ENCODE data around the gene SUOX. TPM values are rescaled to one million over a fixed set of nuclear protein-coding genes. Genes with fewer than 3 reads are reported as not detected.

SUOX gene
- total and polyA plus RNA-seq, 2 of the 4 experiments (the other 2 are of a cell fraction): 17.8 to 19.4 TPM

- H2AFZ ChIP-seq (replicated peaks; ENCODE audit: low read length, poor library complexity): no peak overlapping the region
- no peak overlapping the region for H3K27ac ChIP-seq (ENCODE audit: insufficient read depth, low read length)
- H3K9me1 ChIP-seq (ENCODE audit: insufficient read depth, low read length): no peaks in the 10 kb centered on the region
- H3K4me2 ChIP-seq (ENCODE audit: low read depth, low read length): no peak overlapping the region
- intact Hi-C loops (cut with micrococcal nuclease): no loop called here
- H3K56ac ChIP-seq (ENCODE audit: extremely low read depth, insufficient read depth, low read length): no peak overlapping the region
- no peak overlapping the region for H2BK15ac ChIP-seq (ENCODE audit: low read depth, low read length)
- H3K4me3 ChIP-seq (ENCODE audit: insufficient read depth, low read depth, low read length): no peak overlapping the region
- H2BK120ac ChIP-seq (ENCODE audit: low read depth, low read length): no peak overlapping the region
- H3K27me3 ChIP-seq (ENCODE audit: control insufficient read depth, insufficient read depth, low read length): no peaks in the 10 kb centered on the region
- POLR2A ChIA-PET (ENCODE audit: unreplicated experiment): interaction anchor here (0.6 kb wide), 1 partner anchor 13 kb away, joined by 6 read pairs; no protein-coding TSS in a partner anchor
- no peaks in the 10 kb centered on the region for H3K9me3 ChIP-seq (ENCODE audit: control insufficient read depth, insufficient read depth, low read length)
- CTCF ChIA-PET: interaction anchor here (0.7 to 1.1 kb wide), 2 partner anchors 9 to 12 kb away, joined by 3 to 4 read pairs; no protein-coding TSS in a partner anchor
- no peak overlapping the region for H3K9ac ChIP-seq (ENCODE audit: low read depth, low read length)
- no peak overlapping the region for H2AK5ac ChIP-seq (ENCODE audit: low read depth, low read length)
- no peak overlapping the region for H3K23ac ChIP-seq (ENCODE audit: low read depth, low read length)
- TF ChIP-seq MAFK (IDR thresholded peaks at IDR 0.05; ENCODE audit: low read depth, low read length): peak; percentile 74
- no peak for TF ChIP-seq RFX5 (IDR thresholded peaks at IDR 0.05; ENCODE audit: low read depth, low read length)
- no peak for TF ChIP-seq FOS (IDR thresholded peaks at IDR 0.05; ENCODE audit: low read depth, low read length)
- TF ChIP-seq MXI1 (IDR thresholded peaks at IDR 0.05; ENCODE audit: borderline replicate concordance, low read depth, low read length): no peak
- no peak for TF ChIP-seq NFE2L2 (IDR thresholded peaks at IDR 0.05; ENCODE audit: low read depth, low read length)
- ATAC-seq (ENCODE audit: low read depth) (no peak), DNase-seq (no peak)
- H3K4ac ChIP-seq (ENCODE audit: low read depth, low read length): no peak overlapping the region
- peaks cover 22 to 51% of the 10 kb centered on the region in 2 experiments for H3K79me1 ChIP-seq (ENCODE audit: low read depth in 1 of 2, low read length in 2 of 2)
- H2BK20ac ChIP-seq (ENCODE audit: low read depth, low read length): no peak overlapping the region
- H2AK9ac ChIP-seq (replicated peaks; ENCODE audit: low read depth, low read length, poor library complexity): no peak overlapping the region
- H4K8ac ChIP-seq (ENCODE audit: low read depth in 2 of 2, low read length in 2 of 2): no peak overlapping the region
- no TSS peak for BruUV-seq (replicated peaks)
- dilution Hi-C loops (cut with HindIII; ENCODE audit: low sequenced_read_pairs, unreplicated experiment): no loop called here
- H2BK5ac ChIP-seq (ENCODE audit: low read depth, low read length, poor library complexity, severe bottlenecking): no peak overlapping the region
- H3K18ac ChIP-seq (ENCODE audit: low read depth, low read length): no peak overlapping the region
- no peak overlapping the region for H4K5ac ChIP-seq (ENCODE audit: low read depth, low read length)
- peaks cover 20% of the 10 kb centered on the region; the same call in 1 of the 2 replicates for H4K20me1 ChIP-seq (ENCODE audit: insufficient read depth, low read length)
- in situ Hi-C loops (cut with MboI; ENCODE audit: low sequenced_read_pairs): no loop called here
- H4K91ac ChIP-seq (ENCODE audit: insufficient read depth, low read depth, low read length): no peak overlapping the region
- H3K14ac ChIP-seq (replicated peaks; ENCODE audit: low read depth, low read length): no peak overlapping the region
- peaks cover 46% of the 10 kb centered on the region for H3K36me3 ChIP-seq (ENCODE audit: control insufficient read depth, insufficient read depth, low read length)
- peaks cover 2% of the 10 kb centered on the region; the same call in 1 of the 2 replicates for H3K4me1 ChIP-seq (ENCODE audit: control insufficient read depth, insufficient read depth, low read length)
- 80% methylated on average over 2 of the region's 4 CpGs; no CpG with 5 or more reads in 1 of the 2 experiments for WGBS, 2 experiments (ENCODE audit: extremely low coverage in 2 of 2, insufficient read length in 1 of 2)
These were observed 13.7 kb upstream of the SUOX start for GRCh38 chr12:55983232-55983842.

Data from IMR-90 (cell line).